C4-2B (cell line): ENCODE results near the gene CLTCL1.

Experiments
- H3K27ac ChIP-seq: fragments of 450-650 bp; 2 replicates; pipeline ENCODE4 v1.5.1; 2017
- ZFX ChIP-seq: fragments of 450-650 bp; IDR thresholded peaks from 2 replicates; pipeline ENCODE4 v1.6.1; 2017
- TF ChIP-seq, protein P1 (sequence below): fragments of 450-650 bp; conservative IDR thresholded peaks from 2 replicates; pipeline ENCODE4 v1.5.1; 2017; ENCODE audit warnings: mild to moderate bottlenecking

CLTCL1 gene

DNA sequence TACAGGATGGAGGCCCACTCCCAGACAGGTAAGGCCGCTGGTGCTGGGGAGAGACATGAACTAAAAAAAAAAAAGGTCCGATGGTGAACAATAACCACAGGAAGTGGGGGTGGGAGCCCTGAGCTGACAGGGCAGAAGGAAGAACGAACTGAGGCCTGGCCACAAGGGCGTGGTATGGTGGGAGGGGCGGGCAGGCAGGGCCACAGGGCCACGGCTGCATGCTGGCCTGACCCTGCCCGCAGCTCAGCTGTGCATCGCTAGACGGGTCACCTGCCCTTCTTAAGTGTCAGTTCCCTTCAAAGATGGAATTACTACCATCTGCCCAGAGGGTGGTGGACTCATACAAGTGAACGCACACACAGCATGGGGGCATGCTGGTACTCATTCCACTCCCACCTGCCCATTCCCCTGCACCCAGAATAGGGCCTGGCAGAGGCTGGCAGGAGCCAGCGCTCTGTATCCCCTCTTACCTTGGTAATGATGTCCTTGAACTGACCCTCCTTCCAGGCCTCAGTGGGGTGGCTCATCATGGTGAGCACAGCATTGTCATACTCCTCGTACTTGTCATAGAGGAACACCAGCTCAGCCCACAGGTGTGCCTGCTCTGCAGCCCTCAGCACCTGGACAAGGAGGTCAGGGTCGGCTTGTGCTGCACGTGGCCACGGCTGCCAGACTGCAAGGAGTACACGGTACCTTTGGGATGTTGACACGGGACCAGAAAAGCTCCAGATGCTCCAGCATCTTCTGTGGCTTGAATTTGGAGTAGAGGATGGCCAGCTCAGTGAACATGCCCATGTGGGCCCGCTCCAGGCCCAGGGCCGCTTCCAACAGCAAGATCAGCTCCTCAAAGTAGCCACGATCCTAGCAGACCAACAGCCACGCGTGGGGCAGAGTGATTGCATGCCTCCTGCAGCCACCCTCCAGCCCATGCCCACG is 95.5 kb downstream of the CLTCL1 start:
- TF ChIP-seq ZFX: no peak
- TF ChIP-seq, protein P1, sequence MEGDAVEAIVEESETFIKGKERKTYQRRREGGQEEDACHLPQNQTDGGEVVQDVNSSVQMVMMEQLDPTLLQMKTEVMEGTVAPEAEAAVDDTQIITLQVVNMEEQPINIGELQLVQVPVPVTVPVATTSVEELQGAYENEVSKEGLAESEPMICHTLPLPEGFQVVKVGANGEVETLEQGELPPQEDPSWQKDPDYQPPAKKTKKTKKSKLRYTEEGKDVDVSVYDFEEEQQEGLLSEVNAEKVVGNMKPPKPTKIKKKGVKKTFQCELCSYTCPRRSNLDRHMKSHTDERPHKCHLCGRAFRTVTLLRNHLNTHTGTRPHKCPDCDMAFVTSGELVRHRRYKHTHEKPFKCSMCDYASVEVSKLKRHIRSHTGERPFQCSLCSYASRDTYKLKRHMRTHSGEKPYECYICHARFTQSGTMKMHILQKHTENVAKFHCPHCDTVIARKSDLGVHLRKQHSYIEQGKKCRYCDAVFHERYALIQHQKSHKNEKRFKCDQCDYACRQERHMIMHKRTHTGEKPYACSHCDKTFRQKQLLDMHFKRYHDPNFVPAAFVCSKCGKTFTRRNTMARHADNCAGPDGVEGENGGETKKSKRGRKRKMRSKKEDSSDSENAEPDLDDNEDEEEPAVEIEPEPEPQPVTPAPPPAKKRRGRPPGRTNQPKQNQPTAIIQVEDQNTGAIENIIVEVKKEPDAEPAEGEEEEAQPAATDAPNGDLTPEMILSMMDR: no peak
- no peak overlapping the region for H3K27ac ChIP-seq

DNA sequence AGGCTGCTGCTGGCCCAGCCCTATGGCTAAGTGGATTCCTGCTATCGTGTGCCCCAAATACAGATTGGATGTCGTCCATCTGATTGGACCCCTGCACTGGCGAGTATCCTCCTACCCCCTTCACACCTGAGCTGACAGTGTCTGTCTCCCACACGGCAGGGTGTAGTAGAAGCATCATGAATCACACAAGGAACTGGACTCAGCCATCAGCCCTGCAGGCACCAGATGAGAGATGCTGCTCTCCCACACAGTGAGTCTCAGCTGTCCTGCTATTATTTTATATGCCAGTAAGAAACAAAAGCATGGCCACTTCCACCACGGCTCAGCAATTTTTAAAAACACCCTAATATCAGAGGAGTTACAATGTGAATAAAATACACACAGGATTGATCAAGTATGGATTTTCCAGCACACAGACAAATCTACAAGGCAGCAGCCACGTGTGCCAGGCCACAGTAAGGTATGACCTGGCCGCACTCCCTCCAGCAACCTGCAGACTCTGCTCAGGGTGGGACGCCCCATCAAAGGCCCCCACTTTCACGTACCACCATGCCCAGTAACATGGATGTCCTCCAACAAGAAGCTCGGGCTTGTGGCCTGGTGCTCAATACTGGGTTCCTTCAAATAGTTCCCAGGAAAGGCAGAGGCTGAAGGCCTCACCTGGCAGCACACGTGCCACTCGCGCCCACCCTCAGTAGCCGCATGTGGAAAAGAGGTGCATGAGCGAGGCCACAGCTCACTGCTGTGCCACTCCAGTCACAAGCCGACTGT is 96.6 kb downstream of the CLTCL1 start:
- TF ChIP-seq, protein P1: no peak
- no peak for TF ChIP-seq ZFX
- no peak overlapping the region for H3K27ac ChIP-seq

DNA sequence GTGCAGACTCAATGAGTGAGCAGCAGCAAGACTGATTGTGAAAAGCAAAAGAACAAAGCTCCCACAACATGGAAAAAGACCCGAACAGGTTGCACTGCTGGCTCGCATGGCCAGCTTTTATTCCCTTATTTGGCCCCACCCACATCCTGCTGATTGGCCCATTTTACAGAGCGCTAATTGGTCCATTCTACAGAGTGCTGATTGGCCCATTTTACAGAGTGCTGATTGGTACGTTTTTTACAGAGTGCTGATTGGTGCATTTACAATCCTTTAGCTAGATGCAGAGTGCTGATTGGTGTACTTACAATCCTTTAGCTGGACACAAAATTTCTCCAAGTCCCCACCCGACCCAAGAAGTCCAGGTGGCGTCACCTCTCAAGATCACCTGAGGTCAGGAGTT is 97.6 kb downstream of the CLTCL1 start:
- TF ChIP-seq ZFX: no peak
- TF ChIP-seq, protein P1: no peak
- no peak overlapping the region for H3K27ac ChIP-seq

DNA sequence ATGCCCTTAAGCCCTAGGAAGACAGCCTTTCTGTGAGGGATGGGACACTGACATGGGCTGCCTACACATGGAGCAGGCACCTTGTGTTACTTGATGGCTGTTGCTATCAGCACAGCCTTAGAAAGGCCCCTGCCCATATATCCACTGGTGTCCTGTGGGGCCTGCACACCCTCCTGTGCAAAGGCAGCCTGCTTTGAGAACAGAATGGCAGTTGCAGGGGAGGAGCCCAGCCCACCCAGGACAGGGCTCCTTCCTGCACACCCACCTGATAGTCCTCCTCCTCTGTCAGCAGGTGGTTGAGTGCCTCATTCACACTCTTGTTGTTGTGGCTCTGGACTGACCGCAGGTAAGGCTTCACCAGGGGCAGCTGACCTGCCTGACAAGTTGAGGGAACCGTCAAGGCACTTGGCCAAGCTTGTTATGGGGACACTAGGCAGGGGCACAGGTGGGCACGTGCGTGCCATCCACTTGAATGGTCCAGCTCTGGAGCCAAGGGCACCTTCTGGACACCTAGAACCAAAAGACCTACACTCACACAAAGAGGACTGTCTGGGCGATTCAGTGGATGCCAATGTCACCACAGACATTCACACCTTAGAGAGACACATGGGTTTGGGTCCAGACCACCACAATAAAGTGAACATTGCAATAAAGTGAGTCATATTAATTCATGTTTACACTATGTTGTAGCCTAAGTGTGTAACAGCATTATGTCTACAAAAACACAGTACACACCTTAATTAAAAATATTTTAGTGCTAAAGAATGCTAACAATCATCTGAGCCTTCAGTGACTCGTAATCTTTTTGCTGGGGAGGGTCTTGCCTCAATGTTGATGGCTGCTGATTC is 103.6 kb downstream of the CLTCL1 start:
- TF ChIP-seq, protein P1: no peak
- TF ChIP-seq ZFX: no peak
- H3K27ac ChIP-seq: no peak overlapping the region

DNA sequence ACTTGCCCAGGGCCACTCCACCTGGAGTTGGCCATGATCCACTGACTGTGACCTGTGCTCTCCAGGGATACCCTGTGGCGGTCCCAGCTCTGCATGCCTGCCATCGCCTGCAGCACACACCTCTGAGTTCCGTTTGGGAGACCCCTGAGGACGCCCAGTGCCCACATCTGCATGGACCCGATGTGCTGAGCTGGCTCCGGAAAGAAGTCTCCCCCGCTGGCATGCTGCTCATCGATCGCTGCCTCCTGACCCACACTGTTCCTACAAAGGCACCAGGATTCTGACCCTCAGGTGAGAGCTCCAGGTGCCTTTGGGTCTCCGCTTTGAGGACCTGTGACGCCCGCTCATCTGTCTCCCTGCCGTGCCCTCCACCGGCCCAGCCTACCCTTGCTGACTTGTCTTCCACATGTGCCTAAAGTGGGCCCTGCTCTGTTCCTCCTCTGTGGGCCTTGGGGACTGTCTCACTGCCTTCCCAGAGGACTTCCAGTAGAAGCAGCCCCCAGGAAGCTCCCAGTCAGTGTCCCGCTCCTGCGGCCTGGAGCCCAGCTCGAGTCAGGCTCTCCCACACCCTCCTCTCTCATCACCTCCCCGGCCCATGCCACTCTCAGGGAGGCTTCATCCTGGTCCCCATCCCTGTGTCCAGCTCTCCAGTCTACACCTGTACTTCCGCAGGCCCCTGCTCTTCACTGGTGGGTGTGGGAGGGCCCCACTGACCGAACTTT is 107.1 kb downstream of the CLTCL1 start:
- TF ChIP-seq, protein P1: no peak
- TF ChIP-seq ZFX: no peak
- H3K27ac ChIP-seq: no peak overlapping the region

DNA sequence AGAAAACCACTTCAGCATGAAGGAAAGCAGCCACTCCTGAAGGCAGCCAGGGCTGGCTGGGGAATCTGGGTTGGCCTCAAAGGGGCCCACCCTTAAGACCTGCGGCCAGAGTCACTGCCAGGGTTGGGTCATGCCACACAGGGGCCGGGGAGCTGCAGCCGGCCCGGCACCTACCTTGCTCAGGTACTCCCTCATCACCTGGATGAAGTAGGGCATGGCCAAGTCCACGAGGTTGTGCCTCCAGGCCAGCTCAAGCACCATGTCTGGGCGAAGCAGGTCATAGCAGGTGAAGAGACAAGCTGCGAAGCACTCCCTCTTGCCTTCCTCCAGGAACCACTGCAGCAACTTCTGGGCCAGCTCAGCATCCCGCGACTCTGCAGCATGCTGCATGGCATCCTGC is 108.3 kb downstream of the CLTCL1 start:
- no peak overlapping the region for H3K27ac ChIP-seq
- no peak for TF ChIP-seq ZFX
- TF ChIP-seq, protein P1: no peak
